ENCODE measurements around the gene APH1B. TPM values are rescaled to one million over a fixed set of nuclear protein-coding genes. Genes with fewer than 3 reads are reported as not detected.

Gene APH1B
- total and polyA plus RNA-seq, 5 donors = 6.0 to 13.4 (median 10.7) TPM

DNA sequence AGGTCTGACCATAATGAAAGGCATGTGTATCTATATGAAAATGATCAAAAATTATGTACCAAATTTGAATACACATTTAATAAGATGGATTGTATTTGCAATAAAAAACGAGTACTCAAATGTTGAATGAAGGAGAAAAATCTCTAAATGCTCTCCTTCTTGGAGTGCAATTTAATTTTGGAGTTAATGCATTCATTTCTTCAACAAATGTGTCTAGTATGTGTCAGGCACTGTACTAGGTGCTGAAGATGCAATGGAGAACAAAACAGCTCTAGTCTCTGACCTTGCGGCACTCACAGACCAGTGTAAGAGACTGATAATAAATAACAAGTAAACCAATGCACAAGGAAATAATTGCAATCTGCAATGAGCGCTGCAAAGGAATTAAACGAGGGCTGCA lies 75.4 kb downstream of the APH1B start:
- H3K4me3 ChIP-seq (ENCODE audit: low read length) = no peak overlapping the region
- no peaks in the 10 kb centered on the region for H3K27me3 ChIP-seq (ENCODE audit: control insufficient read depth, insufficient read depth)
- intact Hi-C loops (cut with DNase I) = no loop called here
- H3K9me3 ChIP-seq (ENCODE audit: control insufficient read depth, low read length) = no peaks in the 10 kb centered on the region
- 91% methylated on average over 4 of the region's 4 CpGs for WGBS
- no peak overlapping the region for H3K27ac ChIP-seq (ENCODE audit: low read length)
- no peak for DNase-seq
- H3K4me1 ChIP-seq (ENCODE audit: control insufficient read depth, insufficient read depth, low read length) = peaks cover 12% of the 10 kb centered on the region
- ATAC-seq = no peak

DNA sequence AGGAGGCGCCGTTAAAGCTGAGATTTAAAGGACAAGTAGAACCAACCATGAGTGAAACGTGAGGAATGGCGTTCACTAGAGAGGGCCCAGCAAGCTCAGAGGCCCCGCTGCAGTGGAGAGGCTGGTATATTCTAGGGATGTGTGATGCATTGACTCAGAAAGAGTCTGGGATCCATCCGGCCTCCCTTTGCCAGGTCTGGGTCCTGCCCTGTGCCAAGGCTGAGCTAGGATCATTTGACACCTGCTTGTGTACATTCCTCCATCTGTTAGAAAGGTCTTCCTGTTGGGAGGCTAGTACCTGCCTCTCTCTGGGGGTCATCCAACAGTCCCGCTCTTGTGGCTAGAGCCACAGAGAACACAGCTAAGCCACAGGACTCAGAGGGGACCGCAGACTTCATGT lies 75.9 kb downstream of the APH1B start:
- no peak for DNase-seq
- ATAC-seq = no peak
- no peaks in the 10 kb centered on the region for H3K27me3 ChIP-seq (ENCODE audit: control insufficient read depth, insufficient read depth)
- intact Hi-C loops (cut with DNase I) = no loop called here
- H3K4me3 ChIP-seq (ENCODE audit: low read length) = no peak overlapping the region
- no peaks in the 10 kb centered on the region for H3K9me3 ChIP-seq (ENCODE audit: control insufficient read depth, low read length)
- H3K4me1 ChIP-seq (ENCODE audit: control insufficient read depth, insufficient read depth, low read length) = peaks cover 7% of the 10 kb centered on the region
- WGBS = 79% methylated on average over 8 of the region's 8 CpGs
- H3K27ac ChIP-seq (ENCODE audit: low read length) = no peak overlapping the region

DNA sequence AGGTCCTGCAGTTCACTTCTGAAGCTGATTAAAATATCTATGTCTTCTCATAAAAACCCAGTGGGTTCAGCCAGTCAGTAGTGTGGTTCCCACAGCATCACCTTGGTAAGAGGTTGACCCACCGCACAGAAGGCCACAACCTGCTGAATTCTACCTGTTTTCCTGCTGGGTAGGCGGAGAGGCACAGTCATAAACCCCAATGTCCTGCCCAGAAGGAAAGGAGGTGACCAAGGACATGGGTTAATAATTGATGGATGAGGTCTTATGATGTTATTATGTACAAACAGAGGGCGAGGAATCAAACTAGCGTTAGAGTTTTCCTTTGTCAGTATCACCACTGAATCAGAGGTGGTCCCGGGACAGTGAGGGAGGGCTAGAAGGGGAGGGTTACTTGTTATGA lies 76.5 kb downstream of the APH1B start:
- DNase-seq = no peak
- no peaks in the 10 kb centered on the region for H3K9me3 ChIP-seq (ENCODE audit: control insufficient read depth, low read length)
- WGBS = 91% methylated on average over 5 of the region's 5 CpGs
- no peak overlapping the region for H3K27ac ChIP-seq (ENCODE audit: low read length)
- peaks cover 6% of the 10 kb centered on the region for H3K4me1 ChIP-seq (ENCODE audit: control insufficient read depth, insufficient read depth, low read length)
- ATAC-seq = no peak
- intact Hi-C loops (cut with DNase I) = no loop called here
- H3K4me3 ChIP-seq (ENCODE audit: low read length) = no peak overlapping the region
- no peaks in the 10 kb centered on the region for H3K27me3 ChIP-seq (ENCODE audit: control insufficient read depth, insufficient read depth)

DNA sequence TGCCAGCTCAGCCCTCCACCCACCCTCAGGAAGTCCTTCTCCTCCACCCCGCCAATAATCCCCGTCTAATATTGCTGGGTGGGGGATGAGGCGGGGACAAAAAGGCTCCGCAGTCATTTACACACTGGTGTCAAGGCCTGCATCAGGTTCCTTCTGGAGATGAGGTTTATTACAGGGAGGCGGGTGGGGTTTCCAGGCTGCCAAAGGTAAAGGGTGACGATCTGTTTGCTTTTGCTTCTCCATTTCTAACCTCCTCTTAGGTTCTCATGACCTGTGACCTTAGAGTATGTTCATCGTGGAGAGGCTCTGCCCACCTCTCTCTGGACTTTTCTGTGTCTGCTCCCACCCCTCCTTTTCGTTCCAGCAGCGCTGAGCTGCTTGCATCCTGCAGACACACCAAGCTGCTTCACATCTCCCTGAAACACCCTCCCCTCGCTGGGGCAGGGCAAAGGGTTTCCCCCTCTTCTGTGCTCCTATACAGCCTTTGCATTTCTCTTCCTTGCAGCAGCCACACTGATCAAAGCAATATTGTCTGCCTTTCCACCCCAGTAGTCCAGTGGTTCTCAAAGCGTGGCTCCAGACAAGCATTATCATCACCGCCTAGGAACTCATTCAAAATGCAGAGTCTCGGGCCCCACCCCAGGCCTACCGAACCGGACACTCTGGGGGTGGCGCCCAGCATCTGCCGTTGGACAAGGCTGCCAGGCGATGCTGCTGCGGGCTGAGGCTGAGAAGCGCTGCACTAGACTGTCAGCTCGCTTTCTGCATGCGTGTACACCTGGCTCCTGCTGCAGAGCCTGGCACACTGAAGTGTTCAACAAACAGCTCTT lies 77.6 kb downstream of the APH1B start:
- intact Hi-C loops (cut with DNase I) = no loop called here
- DNase-seq (no peak), ATAC-seq (no peak)
- Histone ChIP-seq H3K4me3 (ENCODE audit: low read length) (no peak overlapping the region), H3K4me1 (ENCODE audit: control insufficient read depth, insufficient read depth, low read length) (no peaks in the 10 kb centered on the region), H3K9me3 (ENCODE audit: control insufficient read depth, low read length) (no peaks in the 10 kb centered on the region), H3K27me3 (ENCODE audit: control insufficient read depth, insufficient read depth) (no peaks in the 10 kb centered on the region), H3K27ac (ENCODE audit: low read length) (no peak overlapping the region)
- 83% methylated on average over 22 of the region's 22 CpGs for WGBS

DNA sequence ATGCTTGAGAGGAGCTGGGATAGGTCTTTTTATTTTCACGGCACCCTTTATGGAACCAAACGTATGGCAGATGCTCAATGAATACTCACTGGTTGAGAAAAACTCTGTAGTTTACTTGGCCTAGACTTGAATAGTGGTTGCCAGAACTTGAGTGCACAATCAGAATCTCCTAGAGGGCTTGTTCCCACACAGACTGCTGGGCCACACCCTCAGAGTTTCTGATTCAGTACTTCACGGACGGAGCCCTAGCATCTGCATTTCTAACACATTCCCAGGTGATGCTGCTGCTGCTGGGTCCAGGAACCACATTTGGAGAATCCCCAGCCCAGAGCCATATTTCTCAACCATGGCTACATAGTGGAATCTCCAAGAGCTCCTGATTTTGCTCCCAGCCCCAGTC lies 79.7 kb downstream of the APH1B start:
- peaks cover 2% of the 10 kb centered on the region for H3K4me1 ChIP-seq (ENCODE audit: control insufficient read depth, insufficient read depth, low read length)
- intact Hi-C loops (cut with DNase I) = no loop called here
- H3K4me3 ChIP-seq (ENCODE audit: low read length) = no peak overlapping the region
- no peaks in the 10 kb centered on the region for H3K27me3 ChIP-seq (ENCODE audit: control insufficient read depth, insufficient read depth)
- ATAC-seq = no peak
- WGBS = 54% methylated on average over 4 of the region's 4 CpGs
- no peaks in the 10 kb centered on the region for H3K9me3 ChIP-seq (ENCODE audit: control insufficient read depth, low read length)
- no peak for DNase-seq
- no peak overlapping the region for H3K27ac ChIP-seq (ENCODE audit: low read length)

DNA sequence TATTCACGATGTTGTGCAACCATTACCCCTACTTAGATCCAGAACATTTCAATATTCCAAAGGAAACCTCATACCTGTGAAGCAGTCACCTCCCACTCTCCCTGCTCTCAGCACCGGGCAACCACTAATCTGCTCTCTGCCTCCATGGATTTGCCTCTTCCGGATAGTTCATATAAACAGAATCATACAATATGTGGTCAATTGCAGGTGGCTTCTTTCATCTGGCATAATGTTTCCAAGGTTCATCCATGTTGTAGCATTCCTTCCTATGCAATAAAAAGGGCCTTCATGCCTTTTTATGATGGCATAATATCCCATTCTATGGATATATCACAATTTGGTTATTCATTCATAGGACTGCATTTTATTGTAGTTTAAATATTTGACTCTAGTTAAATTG lies 80.3 kb downstream of the APH1B start:
- 90% methylated on average over 3 of the region's 3 CpGs for WGBS
- DNase-seq (no peak), ATAC-seq (no peak)
- Histone ChIP-seq H3K4me3 (ENCODE audit: low read length) (no peak overlapping the region), H3K4me1 (ENCODE audit: control insufficient read depth, insufficient read depth, low read length) (peaks cover 6% of the 10 kb centered on the region), H3K27me3 (ENCODE audit: control insufficient read depth, insufficient read depth) (no peaks in the 10 kb centered on the region), H3K9me3 (ENCODE audit: control insufficient read depth, low read length) (no peaks in the 10 kb centered on the region), H3K27ac (ENCODE audit: low read length) (no peak overlapping the region)
- intact Hi-C loops (cut with DNase I) = no loop called here

DNA sequence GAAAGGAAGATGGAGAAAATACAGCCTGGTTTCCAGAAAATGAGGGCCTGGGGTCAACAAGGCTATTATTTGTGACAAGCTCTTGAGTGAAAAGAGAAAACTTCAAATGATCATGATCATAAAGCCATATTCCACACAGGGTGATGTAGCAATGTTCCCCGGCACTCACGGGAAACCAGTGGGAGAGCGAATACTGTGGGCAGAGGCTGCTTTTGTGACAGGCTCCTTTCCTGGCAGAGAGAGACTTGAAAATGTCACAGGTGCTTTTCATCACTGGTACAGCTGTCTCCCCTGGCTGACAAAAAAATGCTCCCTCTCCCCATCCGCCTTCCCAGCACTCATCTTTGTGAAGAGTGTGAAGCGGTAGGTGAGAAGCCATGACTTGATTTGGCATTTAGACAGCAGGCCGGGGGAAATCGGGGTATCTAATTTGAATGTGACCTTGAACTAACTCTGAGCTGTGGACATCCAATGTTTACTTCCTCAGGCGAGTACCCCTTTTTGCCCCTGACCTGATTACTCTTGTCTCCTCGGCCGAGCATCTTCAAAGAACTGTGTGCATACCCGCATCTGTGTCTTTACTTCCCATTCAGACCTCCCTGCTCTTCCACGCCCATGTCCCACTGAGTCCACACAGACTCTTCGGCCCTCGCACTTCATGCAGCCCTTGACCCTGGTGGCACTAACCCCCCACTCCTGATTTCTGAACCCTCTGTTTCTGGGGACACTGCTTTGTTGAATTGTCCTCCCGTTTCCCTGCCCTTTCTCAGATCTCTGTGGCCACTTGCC lies 81.0 kb downstream of the APH1B start:
- no peaks in the 10 kb centered on the region for H3K27me3 ChIP-seq (ENCODE audit: control insufficient read depth, insufficient read depth)
- no peak overlapping the region for H3K4me3 ChIP-seq (ENCODE audit: low read length)
- DNase-seq = no peak
- no peak overlapping the region for H3K27ac ChIP-seq (ENCODE audit: low read length)
- H3K4me1 ChIP-seq (ENCODE audit: control insufficient read depth, insufficient read depth, low read length) = peaks cover 10% of the 10 kb centered on the region
- no peak for ATAC-seq
- 85% methylated on average over 15 of the region's 15 CpGs for WGBS
- intact Hi-C loops (cut with DNase I) = no loop called here
- no peaks in the 10 kb centered on the region for H3K9me3 ChIP-seq (ENCODE audit: control insufficient read depth, low read length)

Other genes with a start within 250 kb of the APH1B start
- 1,000 to 10,000 TPM; 6,360 to 7,970 (median 7,200) TPM for gene TPM1, start 234.9 kb upstream of the APH1B start, total RNA-seq
- 10,076 TPM for gene TPM1, start 234.9 kb upstream of the APH1B start, polyA plus RNA-seq
- 10 to 100 TPM; 15.1 to 15.9 (median 15.8) TPM for gene LACTB, start 155.7 kb upstream of the APH1B start, total RNA-seq
- 23.4 TPM for gene LACTB, start 155.7 kb upstream of the APH1B start, polyA plus RNA-seq
- gene RPS27L, start 120.1 kb upstream of the APH1B start, total RNA-seq = 100 to 1,000 TPM; 142 to 188 (median 159) TPM
- gene RPS27L, start 120.1 kb upstream of the APH1B start, polyA plus RNA-seq = 183 TPM
- 10 to 100 TPM; 16.1 to 21.5 (median 19.3) TPM for gene RAB8B, start 88.0 kb upstream of the APH1B start, total RNA-seq
- gene RAB8B, start 88.0 kb upstream of the APH1B start, polyA plus RNA-seq = 7.2 TPM
- gene CA12, start 104.2 kb downstream of the APH1B start, total RNA-seq = 1 to 10 TPM in 1 of 4 donors, under 1 TPM in 3; 0.33 to 1.2 (median 0.71) TPM
- gene CA12, start 104.2 kb downstream of the APH1B start, polyA plus RNA-seq = 0.75 TPM
- gene USP3, start 227.0 kb downstream of the APH1B start, total RNA-seq = 10 to 100 TPM; 17.6 to 26.0 (median 21.2) TPM
- 7.8 TPM for gene USP3, start 227.0 kb downstream of the APH1B start, polyA plus RNA-seq

Measured in right cardiac atrium (tissue), 5 donors.